Activated CD8-positive, alpha-beta T cell treated with anti-CD3 and anti-CD28 coated beads for 36 hours (primary cell): ENCODE data around the gene MAPKAP1. TPM values are rescaled to one million over a fixed set of nuclear protein-coding genes. Genes with fewer than 3 reads are reported as not detected.
"Not testable (repeated sequence)": the region's sequence is repeated elsewhere in the genome, so short reads cannot be mapped to it uniquely, and the experiment has no call there.

Experiments used
- ATAC-seq: fragments of 200-7000 bp; cut with Tn5 transposase; one replicate; pipeline ENCODE4 v1.10.0; 2021; ENCODE audit warnings: mild to moderate bottlenecking, moderate library complexity
- CTCF ChIA-PET: fragments of 350-600 bp; sonication (Branson Sonifier 250); formaldehyde crosslinking; loops from one replicate; lab custom pipeline; 2021; ENCODE audit warnings: antibody characterized with exemption; lab: Charles Lee
- POLR2A ChIA-PET: fragments of 350-600 bp; sonication (Branson Sonifier 250); formaldehyde crosslinking; loops from one replicate; lab custom pipeline; 2021; ENCODE audit warnings: antibody characterized with exemption; lab: Charles Lee
- DNase-seq: peaks from one replicate; pipeline ENCODE4 v3.0.0-alpha.2; 2020
- H3K27ac Mint-ChIP-seq: one replicate; pipeline ENCODE4 v1.8.0; 2021; ENCODE audit warnings: mild to moderate bottlenecking, mixed read lengths
- H3K27me3 Mint-ChIP-seq: one replicate; pipeline ENCODE4 v1.8.0; 2021; ENCODE audit warnings: mixed read lengths
- H3K36me3 Mint-ChIP-seq: one replicate; pipeline ENCODE4 v1.8.0; 2021; ENCODE audit warnings: low read depth, mixed read lengths
- H3K4me1 Mint-ChIP-seq: one replicate; pipeline ENCODE4 v1.8.0; 2021; ENCODE audit warnings: low read depth, mixed read lengths
- H3K4me3 Mint-ChIP-seq: one replicate; pipeline ENCODE4 v1.8.0; 2021; ENCODE audit warnings: mild to moderate bottlenecking, moderate library complexity, mixed read lengths
- H3K9me3 Mint-ChIP-seq: one replicate; pipeline ENCODE4 v1.8.0; 2021; ENCODE audit warnings: mixed read lengths
- CTCF ChIP-seq: fragments of 200-600 bp; IDR thresholded peaks from one replicate; pipeline ENCODE4 v1.8.0; 2022; ENCODE audit warnings: antibody characterized with exemption, mild to moderate bottlenecking
- intact Hi-C: fragments of 100-400 bp; cut with micrococcal nuclease; formaldehyde crosslinking; loops from one replicate; pipeline ENCODE4 v1.10.0; 2022
- total RNA-seq, 2 experiments: library from RNA; stranded (reverse); gene quantifications; one replicate each; pipeline ENCODE4 v1.2.3, GENCODE V29; 2021

The MAPKAP1 gene
- total RNA-seq, 2 experiments from 2014 or later = 58.8 to 62.4 TPM

- intact Hi-C loops = loop anchor here (5.0 kb wide), 1 partner anchor 821 kb away; no protein-coding TSS in a partner anchor
- Mint-ChIP-seq H3K4me3 (no peak overlapping the region), H3K9me3 (no peaks in the 10 kb centered on the region), H3K27me3 (peaks cover 14% of the 10 kb centered on the region), H3K4me1 (peaks cover 14% of the 10 kb centered on the region), H3K36me3 (no peaks in the 10 kb centered on the region), H3K27ac (no peak overlapping the region)
- DNase-seq = no peak
- POLR2A ChIA-PET = no interaction called here
- ATAC-seq = no peak
- no peak for TF ChIP-seq CTCF
- CTCF ChIA-PET = interaction anchor here (0.7 to 2.3 kb wide), 3 partner anchors 153 to 855 kb away, joined by 3 to 11 read pairs (median 3); no protein-coding TSS in a partner anchor
These were observed 300.8 kb downstream of the MAPKAP1 start for GRCh38 chr9:125405938-125406809.

GRCh38 chr9:125404733-125405132 is 302.3 kb downstream of the MAPKAP1 start:
- ChIA-PET POLR2A (no interaction called here), CTCF (no interaction called here)
- intact Hi-C loops = loop anchor here (5.0 kb wide), 1 partner anchor 823 kb away; no protein-coding TSS in a partner anchor

GRCh38 chr9:125400725-125401716 is 306.0 kb downstream of the MAPKAP1 start:
- Mint-ChIP-seq H3K4me1 (no peaks in the 10 kb centered on the region), H3K4me3 (no peak overlapping the region)
- CTCF ChIA-PET = no interaction called here

More at GRCh38 chr9:125404733-125405132, 302.3 kb downstream of the MAPKAP1 start:
- Mint-ChIP-seq H3K9me3 (no peaks in the 10 kb centered on the region), H3K27me3 (peaks cover 9% of the 10 kb centered on the region), H3K27ac (no peak overlapping the region), H3K4me3 (no peak overlapping the region), H3K36me3 (no peaks in the 10 kb centered on the region), H3K4me1 (peaks cover 10% of the 10 kb centered on the region)
- no peak for DNase-seq
- no peak for ATAC-seq
- TF ChIP-seq CTCF = no peak

GRCh38 chr9:125400232-125400631 is 306.8 kb downstream of the MAPKAP1 start:
- CTCF ChIA-PET, H3K4me1 Mint-ChIP-seq, H3K27me3 Mint-ChIP-seq, ATAC-seq, POLR2A ChIA-PET, intact Hi-C loops, H3K27ac Mint-ChIP-seq, DNase-seq, H3K4me3 Mint-ChIP-seq, H3K36me3 Mint-ChIP-seq, H3K9me3 Mint-ChIP-seq: not testable (repeated sequence)

More at GRCh38 chr9:125400725-125401716, 306.0 kb downstream of the MAPKAP1 start:
- no peak for DNase-seq
- intact Hi-C loops = no loop called here
- POLR2A ChIA-PET = interaction anchor here (0.7 kb wide), 1 partner anchor 165 kb away, joined by 5 read pairs; no protein-coding TSS in a partner anchor
- no peak overlapping the region for H3K27ac Mint-ChIP-seq
- no peaks in the 10 kb centered on the region for H3K9me3 Mint-ChIP-seq
- no peaks in the 10 kb centered on the region for H3K36me3 Mint-ChIP-seq
- TF ChIP-seq CTCF = no peak
- H3K27me3 Mint-ChIP-seq = no peaks in the 10 kb centered on the region
- no peak for ATAC-seq

GRCh38 chr9:125399666-125400065 is 307.3 kb downstream of the MAPKAP1 start:
- TF ChIP-seq CTCF = no peak
- no peak overlapping the region for H3K27ac Mint-ChIP-seq
- no peaks in the 10 kb centered on the region for H3K36me3 Mint-ChIP-seq
- CTCF ChIA-PET = no interaction called here
- POLR2A ChIA-PET = no interaction called here
- intact Hi-C loops = no loop called here
- no peaks in the 10 kb centered on the region for H3K4me1 Mint-ChIP-seq
- no peaks in the 10 kb centered on the region for H3K9me3 Mint-ChIP-seq
- H3K4me3 Mint-ChIP-seq = no peak overlapping the region
- DNase-seq = no peak
- no peaks in the 10 kb centered on the region for H3K27me3 Mint-ChIP-seq
- ATAC-seq = no peak
